ENCODE data around the gene OXTR. TPM values are rescaled to one million over a fixed set of nuclear protein-coding genes. Genes with fewer than 3 reads are reported as not detected.

The OXTR gene
- total RNA-seq, 3 donors from 2014 or later = 0.32 to 250 (median 105) TPM

DNA sequence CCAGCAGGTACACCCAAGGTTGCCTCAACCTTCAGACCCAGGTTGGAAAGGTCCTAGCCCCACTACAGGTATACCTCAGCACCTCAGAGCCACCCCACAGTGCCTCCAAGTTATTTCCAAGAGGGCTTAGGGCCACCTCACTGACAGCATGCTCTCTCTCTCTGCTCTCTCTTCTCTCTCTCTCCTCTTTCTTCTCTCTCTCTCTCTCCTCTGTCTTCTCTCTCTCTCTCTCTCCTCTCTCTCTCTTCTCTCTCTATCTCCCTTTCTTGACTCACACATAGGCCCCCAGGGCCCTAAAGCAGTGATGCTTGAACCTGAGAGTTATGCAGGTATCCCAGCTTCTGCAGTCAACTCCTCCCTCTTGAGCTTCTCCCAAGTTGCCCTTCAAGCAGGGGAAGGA lies 31.6 kb downstream of the OXTR start:
- no peaks in the 10 kb centered on the region for H3K9me3 ChIP-seq
- no peak overlapping the region for H3K27ac ChIP-seq
- no peak for DNase-seq (ENCODE audit: low spot score in 2 of 2)
- no peaks in the 10 kb centered on the region for H3K27me3 ChIP-seq
- H3K36me3 ChIP-seq = no peaks in the 10 kb centered on the region
- no peak for TF ChIP-seq POLR2AphosphoS5 (IDR thresholded peaks at IDR 0.05)
- TF ChIP-seq, protein P1, sequence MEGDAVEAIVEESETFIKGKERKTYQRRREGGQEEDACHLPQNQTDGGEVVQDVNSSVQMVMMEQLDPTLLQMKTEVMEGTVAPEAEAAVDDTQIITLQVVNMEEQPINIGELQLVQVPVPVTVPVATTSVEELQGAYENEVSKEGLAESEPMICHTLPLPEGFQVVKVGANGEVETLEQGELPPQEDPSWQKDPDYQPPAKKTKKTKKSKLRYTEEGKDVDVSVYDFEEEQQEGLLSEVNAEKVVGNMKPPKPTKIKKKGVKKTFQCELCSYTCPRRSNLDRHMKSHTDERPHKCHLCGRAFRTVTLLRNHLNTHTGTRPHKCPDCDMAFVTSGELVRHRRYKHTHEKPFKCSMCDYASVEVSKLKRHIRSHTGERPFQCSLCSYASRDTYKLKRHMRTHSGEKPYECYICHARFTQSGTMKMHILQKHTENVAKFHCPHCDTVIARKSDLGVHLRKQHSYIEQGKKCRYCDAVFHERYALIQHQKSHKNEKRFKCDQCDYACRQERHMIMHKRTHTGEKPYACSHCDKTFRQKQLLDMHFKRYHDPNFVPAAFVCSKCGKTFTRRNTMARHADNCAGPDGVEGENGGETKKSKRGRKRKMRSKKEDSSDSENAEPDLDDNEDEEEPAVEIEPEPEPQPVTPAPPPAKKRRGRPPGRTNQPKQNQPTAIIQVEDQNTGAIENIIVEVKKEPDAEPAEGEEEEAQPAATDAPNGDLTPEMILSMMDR (IDR thresholded peaks at IDR 0.05) = no peak
- H3K4me1 ChIP-seq = no peaks in the 10 kb centered on the region
- no peak overlapping the region for H3K4me3 ChIP-seq
- intact Hi-C loops (cut with DNase I; ENCODE audit: low total_unique reads) = no loop called here

DNA sequence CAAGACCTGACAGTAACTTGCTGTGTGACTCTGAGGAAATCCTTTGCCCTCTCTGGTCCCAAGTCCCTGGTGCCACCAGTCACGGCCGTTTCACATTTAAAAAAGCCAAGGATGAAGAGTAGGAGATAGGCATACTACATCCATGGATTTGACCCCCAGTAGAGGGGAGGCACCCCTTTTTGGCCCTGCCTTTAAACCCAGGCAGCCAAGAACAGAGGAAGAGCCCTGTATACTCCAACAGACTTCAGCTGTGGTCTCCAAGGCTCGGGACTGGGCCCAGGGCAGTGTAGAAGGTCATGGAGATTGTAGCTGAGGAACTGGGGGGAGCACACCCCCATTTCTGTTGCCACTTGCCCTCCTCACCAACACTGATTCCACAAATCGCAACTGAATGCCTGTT lies 32.1 kb downstream of the OXTR start:
- Histone ChIP-seq H3K4me1 (no peaks in the 10 kb centered on the region), H3K4me3 (no peak overlapping the region), H3K27me3 (no peaks in the 10 kb centered on the region), H3K36me3 (no peaks in the 10 kb centered on the region), H3K27ac (no peak overlapping the region), H3K9me3 (no peaks in the 10 kb centered on the region)
- TF ChIP-seq, protein P1 (IDR thresholded peaks at IDR 0.05) = no peak
- TF ChIP-seq POLR2A (IDR thresholded peaks at IDR 0.05) (no peak), POLR2AphosphoS5 (IDR thresholded peaks at IDR 0.05) (no peak)
- intact Hi-C loops (cut with DNase I; ENCODE audit: low total_unique reads) = no loop called here
- DNase-seq (ENCODE audit: low spot score in 2 of 2) = no peak

DNA sequence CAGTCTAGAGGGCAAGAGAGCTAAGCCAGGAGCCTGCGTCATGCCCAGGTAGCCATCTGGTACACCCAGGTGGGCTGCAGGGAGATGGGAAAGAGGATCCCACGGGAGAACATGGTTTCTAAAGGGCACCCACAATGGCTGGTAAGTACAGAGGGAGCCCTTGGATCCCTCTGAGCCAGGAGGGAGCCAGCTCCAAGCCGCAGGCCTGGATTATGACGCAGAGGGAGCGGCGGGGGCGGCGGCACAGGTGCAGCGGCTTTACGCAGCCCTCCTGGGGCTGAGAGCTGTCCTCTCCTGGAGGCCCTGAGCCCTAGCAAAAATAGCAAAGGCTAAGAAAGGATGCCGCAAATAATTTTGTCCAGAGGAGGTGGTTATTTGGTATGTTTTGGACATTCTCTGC lies 33.0 kb downstream of the OXTR start:
- H3K36me3 ChIP-seq = no peaks in the 10 kb centered on the region
- DNase-seq (ENCODE audit: low spot score in 2 of 2) = no peak
- TF ChIP-seq POLR2AphosphoS5 (IDR thresholded peaks at IDR 0.05) = no peak
- TF ChIP-seq POLR2A (IDR thresholded peaks at IDR 0.05) = no peak
- TF ChIP-seq, protein P1 (IDR thresholded peaks at IDR 0.05) = no peak
- no peaks in the 10 kb centered on the region for H3K4me1 ChIP-seq
- H3K4me3 ChIP-seq = no peak overlapping the region
- no peaks in the 10 kb centered on the region for H3K27me3 ChIP-seq
- H3K9me3 ChIP-seq = no peaks in the 10 kb centered on the region
- intact Hi-C loops (cut with DNase I; ENCODE audit: low total_unique reads) = no loop called here
- no peak overlapping the region for H3K27ac ChIP-seq

DNA sequence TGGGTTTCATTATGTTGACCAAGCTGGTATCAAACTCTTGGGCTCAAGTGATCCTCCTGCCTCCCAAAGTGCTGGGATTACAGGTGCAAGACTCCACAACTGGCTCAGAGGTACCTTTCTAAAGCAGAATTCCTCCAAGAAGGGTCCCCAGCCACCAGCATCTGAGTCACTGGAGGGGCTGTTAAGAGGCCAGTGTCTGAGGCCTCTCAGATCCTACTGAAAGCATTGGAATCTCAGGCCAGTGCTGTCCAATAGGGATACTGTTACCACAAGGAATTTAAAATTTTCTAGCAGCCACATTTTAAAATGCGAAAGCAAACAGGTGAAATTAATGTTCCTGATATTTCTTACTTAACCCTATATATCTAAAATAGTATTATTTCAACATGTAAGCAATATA lies 34.5 kb downstream of the OXTR start:
- intact Hi-C loops (cut with DNase I; ENCODE audit: low total_unique reads) = no loop called here
- Histone ChIP-seq H3K36me3 (no peaks in the 10 kb centered on the region), H3K4me1 (no peaks in the 10 kb centered on the region), H3K27me3 (no peaks in the 10 kb centered on the region), H3K9me3 (no peaks in the 10 kb centered on the region), H3K4me3 (no peak overlapping the region), H3K27ac (no peak overlapping the region)
- no peak for DNase-seq (ENCODE audit: low spot score in 2 of 2)
- TF ChIP-seq, protein P1 (IDR thresholded peaks at IDR 0.05) = no peak
- TF ChIP-seq POLR2AphosphoS5 (IDR thresholded peaks at IDR 0.05) (no peak), POLR2A (IDR thresholded peaks at IDR 0.05) (no peak)

DNA sequence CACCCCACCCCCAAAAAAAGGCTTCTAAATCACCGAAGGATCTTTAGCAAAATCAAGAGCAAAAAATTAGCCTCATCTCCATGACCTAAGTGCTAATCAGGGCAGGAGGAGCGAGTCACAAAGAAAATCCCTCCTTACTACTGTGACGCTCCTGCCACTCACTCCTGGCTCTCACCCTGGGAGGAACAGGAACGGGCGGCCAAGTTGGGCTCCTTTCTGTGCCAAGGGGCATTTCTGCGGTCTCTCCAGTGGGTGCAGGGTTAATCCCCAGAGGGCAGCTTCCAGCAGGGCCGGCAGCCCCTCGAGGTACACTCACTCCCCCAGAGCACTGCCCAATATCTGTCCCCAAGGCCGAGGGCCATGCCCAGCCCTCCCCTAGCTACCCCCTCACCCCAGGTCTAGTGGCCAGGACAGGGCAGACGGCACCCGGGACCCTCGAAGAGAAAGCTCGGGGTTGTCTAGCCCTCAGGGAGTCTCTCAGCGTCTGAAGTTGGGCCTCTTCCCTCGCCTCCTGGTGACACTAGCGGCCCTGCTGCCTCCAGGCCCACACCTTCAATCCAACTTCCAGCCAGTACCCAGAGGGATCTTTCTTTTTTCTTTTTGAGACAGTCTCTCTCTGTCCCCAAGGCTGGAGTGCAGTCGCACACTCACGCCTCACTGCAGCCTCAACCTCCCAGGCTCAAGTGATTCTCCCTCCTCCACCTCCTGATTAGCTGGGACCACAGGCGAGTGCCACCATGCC lies 35.1 kb downstream of the OXTR start:
- no peak overlapping the region for H3K4me3 ChIP-seq
- H3K27ac ChIP-seq = no peak overlapping the region
- no peaks in the 10 kb centered on the region for H3K27me3 ChIP-seq
- intact Hi-C loops (cut with DNase I; ENCODE audit: low total_unique reads) = no loop called here
- no peak for DNase-seq (ENCODE audit: low spot score in 2 of 2)
- TF ChIP-seq, protein P1 (IDR thresholded peaks at IDR 0.05) = no peak
- no peak for TF ChIP-seq POLR2A (IDR thresholded peaks at IDR 0.05)
- no peak for TF ChIP-seq POLR2AphosphoS5 (IDR thresholded peaks at IDR 0.05)
- no peaks in the 10 kb centered on the region for H3K9me3 ChIP-seq
- no peaks in the 10 kb centered on the region for H3K36me3 ChIP-seq
- no peaks in the 10 kb centered on the region for H3K4me1 ChIP-seq
